HepG2 (cell line): ENCODE results near the gene SUZ12. TPM values are rescaled to one million over a fixed set of nuclear protein-coding genes. Genes with fewer than 3 reads are reported as not detected.

Experiments used
- ATAC-seq: fragments of 200-7000 bp; cut with Tn5 transposase; 3 replicates; pipeline ENCODE4 v1.9.1; 2020; ENCODE audit warnings: mild to moderate bottlenecking, moderate library complexity
- BruUV-seq: library from RNA; stranded (reverse); fragments of 400-500 nt; replicated peaks from 2 replicates; lab custom pipeline; 2021; lab: Mats Ljungman, UMichigan
- CTCF ChIA-PET: fragments of 300-600 bp; formaldehyde crosslinking; extraction: SDS; loops from one replicate; lab custom pipeline; 2021; ENCODE audit warnings: low total read pairs, inconsistent platforms, low intra/inter-chr PET ratio; lab: Yijun Ruan, JAX
- POLR2A ChIA-PET: fragments of 350-600 bp; sonication (Branson Sonifier 250); formaldehyde crosslinking; loops from one replicate; lab custom pipeline; 2020; ENCODE audit warnings: antibody characterized with exemption, inconsistent platforms; lab: Yijun Ruan, JAX
- DNase-seq: peaks from one replicate; pipeline ENCODE4 v3.0.0-alpha.2; 2015; ENCODE audit warnings: low spot score
- FAIRE-seq: peaks from 3 replicates; lab custom pipeline; 2011; peaks lifted over from hg19 to GRCh38; lab: Jason Lieb, UNC
- H2AFZ ChIP-seq: one replicate; pipeline ENCODE4 v1.6.1; 2011; ENCODE audit warnings: low read length, inconsistent platforms
- H3K27ac ChIP-seq: fragments of 300-600 bp; 3 replicates; pipeline ENCODE4 v1.8.0; 2011; ENCODE audit warnings: mixed run types, mild to moderate bottlenecking, mixed read lengths, low read length, inconsistent platforms; ENCODE audit not compliant: insufficient read depth; ENCODE audit errors: extremely low read length
- H3K27me3 ChIP-seq, 2 experiments: fragments of 200-600 bp in 1 of 2; 2 replicates in 1 of 2; 3 replicates in 1 of 2; pipeline versions ENCODE4 v1.6.0 to v1.8.0; 2011; ENCODE audit warnings: low read length in 2 of 2, mild to moderate bottlenecking in 2 of 2, moderate library complexity in 2 of 2, inconsistent platforms in 1 of 2; ENCODE audit not compliant: insufficient read depth in 2 of 2, control insufficient read depth in 1 of 2
- H3K36me3 ChIP-seq, 2 experiments: fragments of 200-600 bp in 1 of 2; replicated peaks in 1 of 2; 2 replicates in 1 of 2; 3 replicates in 1 of 2; pipeline versions ENCODE4 v1.5.1 to v1.8.0; 2011; ENCODE audit warnings: low read length in 2 of 2, inconsistent platforms in 1 of 2; ENCODE audit not compliant: insufficient read depth in 2 of 2, control insufficient read depth in 1 of 2
- H3K4me1 ChIP-seq: 2 replicates; pipeline ENCODE4 v1.5.1; 2012; ENCODE audit warnings: low read length, inconsistent platforms; ENCODE audit not compliant: insufficient read depth
- H3K4me2 ChIP-seq: 2 replicates; pipeline ENCODE4 v1.6.0; 2011; ENCODE audit warnings: low read depth, low read length, inconsistent platforms
- H3K4me3 ChIP-seq, 3 experiments: fragments of 200-600 bp in 1 of 3; sonication (generic), shearing (Covaris generic) in 1 of 3; replicated peaks in 1 of 3; 2 replicates each; pipeline ENCODE4 v1.5.1; 2011 to 2016; ENCODE audit warnings: low read length in 3 of 3, inconsistent platforms in 2 of 3, low read depth in 2 of 3, mild to moderate bottlenecking in 2 of 3, control low read depth in 1 of 3, mixed read lengths in 1 of 3; ENCODE audit not compliant: insufficient read depth in 1 of 3
- H3K79me2 ChIP-seq: one replicate; pipeline ENCODE4 v1.6.1; 2011; ENCODE audit warnings: low read length, inconsistent platforms; ENCODE audit not compliant: insufficient read depth
- H3K9ac ChIP-seq: 2 replicates; pipeline ENCODE4 v1.6.0; 2011; ENCODE audit warnings: mild to moderate bottlenecking, low read depth, low read length, inconsistent platforms; ENCODE audit not compliant: insufficient read depth
- H3K9me3 ChIP-seq: 2 replicates; pipeline ENCODE4 v1.5.1; 2012; ENCODE audit warnings: mild to moderate bottlenecking, low read length
- H4K20me1 ChIP-seq: 2 replicates; pipeline ENCODE4 v1.6.0; 2011; ENCODE audit warnings: inconsistent platforms, mild to moderate bottlenecking, low read length, moderate library complexity; ENCODE audit not compliant: insufficient read depth
- AHR ChIP-seq: IDR thresholded peaks from 2 replicates; pipeline ENCODE4 v1.6.1; 2018; ENCODE audit warnings: missing genetic modification reagents, missing compliant biosample characterization
- GZF1 ChIP-seq: sonication (generic); formaldehyde crosslinking; IDR thresholded peaks from 2 replicates; pipeline ENCODE4 v1.5.1; 2020; ENCODE audit warnings: mild to moderate bottlenecking, missing genetic modification reagents
- KMT2B ChIP-seq: IDR thresholded peaks from 2 replicates; pipeline ENCODE4 v1.6.1; 2016; ENCODE audit warnings: missing genetic modification reagents, missing compliant biosample characterization
- NCOR1 ChIP-seq: fragments of 200-600 bp; sonication (generic); IDR thresholded peaks from 2 replicates; pipeline ENCODE4 v1.7.0; 2017; ENCODE audit warnings: antibody characterized with exemption, low read length, borderline replicate concordance
- REL ChIP-seq: sonication (generic); formaldehyde crosslinking; conservative IDR thresholded peaks from 2 replicates; pipeline ENCODE4 v1.8.0; 2022; ENCODE audit warnings: mild to moderate bottlenecking, missing genetic modification reagents, moderate library complexity
- SIN3B ChIP-seq: fragments of 150-350 bp; IDR thresholded peaks from 2 replicates; pipeline ENCODE4 v1.6.1; 2014; ENCODE audit warnings: low read length
- ZNF343 ChIP-seq: sonication (generic); formaldehyde crosslinking; IDR thresholded peaks from 2 replicates; pipeline ENCODE4 v1.4.0; 2020; ENCODE audit warnings: mild to moderate bottlenecking, missing genetic modification reagents
- ZNF652 ChIP-seq: IDR thresholded peaks from 2 replicates; pipeline ENCODE4 v1.6.1; 2016; ENCODE audit warnings: low read depth, borderline replicate concordance
- WGBS: methylation state at CpG from one replicate; pipeline ENCODE4 v1.1.6; 2017; ENCODE audit warnings: low lambda C conversion rate; 5-methylcytosine and 5-hydroxymethylcytosine counted together
- in situ Hi-C: cut with HindIII; loops from 2 replicates; pipeline ENCODE4 v1.10.0; 2017; ENCODE audit warnings: low pct_unique_long_range_greater_than_20kb; ENCODE audit not compliant: extremely low pct_ligation_motif_present
- intact Hi-C: fragments of 100-400 bp; cut with micrococcal nuclease; formaldehyde crosslinking; loops from one replicate; pipeline ENCODE4 v1.10.0; 2022; ENCODE audit not compliant: unreplicated experiment
- polyA plus RNA-seq, 8 experiments: library from polyadenylated mRNA; depleted of rRNA in 3 of 8; stranded (reverse) in 7 of 8; unstranded in 1 of 8; fragments of >200 nt; fragmentation: Illumina TruSeq in 4 of 8; extraction: Trizol in 4 of 8; gene quantifications; 2 replicates each; pipeline versions ENCODE4 v1.2.1 to v1.2.3, GENCODE V29; 2011 to 2016; ENCODE audit warnings: low read depth in 4 of 8, missing spikeins in 1 of 8, mixed read lengths in 1 of 8; ENCODE audit not compliant: insufficient read depth in 1 of 8
- total RNA-seq, 5 experiments: library from RNA; depleted of rRNA; stranded (reverse); fragments of >200 nt; fragmentation: Illumina TruSeq; extraction: Trizol; gene quantifications; 2 replicates each; pipeline ENCODE4 v1.2.3, GENCODE V29; 2016; ENCODE audit warnings: low read depth in 1 of 5
- TF ChIP-seq, protein P1 (sequence below), 2 experiments: sonication (generic) in 1 of 2; formaldehyde crosslinking in 1 of 2; IDR thresholded peaks; 2 replicates each; pipeline versions ENCODE4 v1.5.1 to v1.6.1; 2011 to 2020; ENCODE audit warnings: borderline replicate concordance in 1 of 2, low read depth in 1 of 2, low read length in 1 of 2, mild to moderate bottlenecking in 1 of 2, missing genetic modification reagents in 1 of 2, moderate library complexity in 1 of 2

Gene SUZ12
- total and polyA plus RNA-seq, 2 of the 13 experiments (the other 11 are each of a cell fraction or from before 2014, with no cell fraction given): 11.7 to 15.6 TPM

DNA sequence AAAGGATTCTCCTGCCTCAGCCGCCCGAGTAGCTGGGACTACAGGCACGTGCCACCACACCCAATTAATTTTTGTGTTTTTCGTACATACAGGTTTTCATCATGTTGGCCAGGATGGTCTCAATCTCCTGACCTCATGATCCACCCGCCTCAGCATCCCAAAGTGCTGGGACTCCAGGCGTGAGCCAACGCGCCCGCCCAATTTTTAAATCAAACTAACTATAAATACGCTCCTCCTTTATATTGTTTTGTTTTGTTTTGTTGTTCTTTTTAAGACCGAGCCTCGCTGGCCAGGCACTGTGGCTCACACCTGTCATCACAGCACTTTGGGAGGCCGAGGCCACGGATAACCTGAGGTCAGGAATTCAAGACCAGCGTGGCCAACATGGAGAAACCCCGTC lies 33.4 kb upstream of the SUZ12 start:
- ATAC-seq (no peak), DNase-seq (no peak), FAIRE-seq (no peak)
- no peaks in the 10 kb centered on the region for H4K20me1 ChIP-seq
- no peak overlapping the region for H3K27ac ChIP-seq
- ChIA-PET CTCF (no interaction called here), POLR2A (no interaction called here)
- H3K27me3 ChIP-seq: no peaks in the 10 kb centered on the region; a peak in 2 of 5 replicates
- intact Hi-C loops (loop anchor here (5.0 kb wide), 1 partner anchor 34 kb away; the partner anchor contains the start of gene SUZ12), in situ Hi-C loops (no loop called here)
- no peak overlapping the region for H3K4me2 ChIP-seq
- H3K9me3 ChIP-seq: no peaks in the 10 kb centered on the region
- 84% methylated on average over 16 of the region's 16 CpGs for WGBS
- peaks cover 4 to 9% of the 10 kb centered on the region in 2 experiments; a peak in 4 of 5 replicates for H3K36me3 ChIP-seq
- H3K79me2 ChIP-seq: peaks cover 18% of the 10 kb centered on the region
- BruUV-seq: no TSS peak
- peaks cover 11% of the 10 kb centered on the region for H3K4me1 ChIP-seq
- H3K9ac ChIP-seq: no peak overlapping the region
- TF ChIP-seq AHR (CRISPR knock-in tag): no peak
- TF ChIP-seq SIN3B: no peak
- no peak for TF ChIP-seq NCOR1
- TF ChIP-seq KMT2B (CRISPR knock-in tag): no peak
- TF ChIP-seq GZF1 (CRISPR knock-in tag): no peak
- no peak overlapping the region for H2AFZ ChIP-seq
- no peak overlapping the region for H3K4me3 ChIP-seq

- Histone ChIP-seq H3K27me3 (no peaks in the 10 kb centered on the region; a peak in 1 of 5 replicates), H4K20me1 (no peaks in the 10 kb centered on the region), H3K9ac (no peak overlapping the region), H2AFZ (no peak overlapping the region), H3K4me2 (no peak overlapping the region), H3K36me3 (no peaks in the 10 kb centered on the region), H3K9me3 (no peaks in the 10 kb centered on the region), H3K27ac (no peak overlapping the region), H3K4me1 (0 out of 2 replicates have a peak, but pooled peaks cover 2% of the 10 kb centered on the region), H3K4me3 (no peak overlapping the region), H3K79me2 (no peaks in the 10 kb centered on the region)
- no peak for TF ChIP-seq REL (CRISPR knock-in tag)
- no peak for TF ChIP-seq ZNF652
- TF ChIP-seq, protein P1, sequence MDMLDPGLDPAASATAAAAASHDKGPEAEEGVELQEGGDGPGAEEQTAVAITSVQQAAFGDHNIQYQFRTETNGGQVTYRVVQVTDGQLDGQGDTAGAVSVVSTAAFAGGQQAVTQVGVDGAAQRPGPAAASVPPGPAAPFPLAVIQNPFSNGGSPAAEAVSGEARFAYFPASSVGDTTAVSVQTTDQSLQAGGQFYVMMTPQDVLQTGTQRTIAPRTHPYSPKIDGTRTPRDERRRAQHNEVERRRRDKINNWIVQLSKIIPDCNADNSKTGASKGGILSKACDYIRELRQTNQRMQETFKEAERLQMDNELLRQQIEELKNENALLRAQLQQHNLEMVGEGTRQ (IDR thresholded peaks at IDR 0.05; ENCODE audit: low read depth, low read length): no peak
- TF ChIP-seq, protein P1 (CRISPR knock-in tag; IDR thresholded peaks at IDR 0.05; ENCODE audit: borderline replicate concordance): no peak
- no peak for TF ChIP-seq ZNF343
- intact Hi-C loops (no loop called here), in situ Hi-C loops (no loop called here)
- no TSS peak for BruUV-seq
- ATAC-seq (no peak), DNase-seq (no peak), FAIRE-seq (no peak)
- 3% methylated on average over 7 of the region's 7 CpGs for WGBS
- POLR2A ChIA-PET: no interaction called here
- CTCF ChIA-PET: no interaction called here
These were observed 29.4 kb upstream of the SUZ12 start for GRCh38 chr17:31907342-31907962.
